GM18517 (cell line): Measurements from ENCODE around the gene CASTOR2.
A peak's percentile ranks its signal among the peaks of the same experiment; 100 is the strongest.
"Not testable (repeated sequence)": the region's sequence is repeated elsewhere in the genome, so short reads cannot be mapped to it uniquely, and the experiment has no call there.

Experiments
- ATAC-seq: cut with Tn5 transposase; IDR thresholded peaks from one replicate; pipeline ENCODE4 v1.9.1; 2021; ENCODE audit warnings: mild to moderate bottlenecking, moderate library complexity; ENCODE audit not compliant: unreplicated experiment

Gene CASTOR2

DNA sequence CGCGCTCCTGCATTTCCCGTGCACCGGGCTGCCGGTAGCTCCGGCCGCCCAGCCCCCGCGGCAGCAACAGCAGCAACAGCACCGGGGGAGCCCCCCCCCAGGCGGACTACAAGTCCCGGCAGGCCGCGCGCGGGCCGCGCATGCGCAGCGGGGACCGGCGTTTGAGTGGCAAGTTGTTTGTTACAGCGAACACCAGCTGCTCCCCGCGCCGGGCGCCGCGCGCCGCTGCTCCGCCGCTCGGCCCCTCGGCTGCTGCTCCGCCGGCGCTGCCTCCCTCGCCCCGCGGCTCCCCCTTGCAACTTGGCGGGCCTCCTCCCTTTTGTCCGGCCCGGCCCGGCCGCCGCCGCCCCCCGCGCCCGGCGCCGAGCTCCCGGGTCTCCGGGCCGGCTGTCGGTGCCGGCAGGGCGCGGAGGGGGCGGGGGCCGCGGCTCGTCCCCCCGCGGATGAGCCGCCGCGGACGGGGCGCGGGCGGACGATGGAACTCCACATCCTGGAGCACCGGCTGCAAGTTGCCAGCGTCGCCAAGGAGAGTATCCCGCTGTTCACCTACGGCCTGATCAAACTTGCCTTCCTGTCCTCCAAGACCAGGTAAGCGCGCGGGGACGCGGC is at the start of gene CASTOR2:
TSS of gene CASTOR2 (plus strand) at position 195 of the 609 bp plus-strand sequence. CDS start at position 476, 281 bp downstream.
- ATAC-seq, result peak; percentile 92

DNA sequence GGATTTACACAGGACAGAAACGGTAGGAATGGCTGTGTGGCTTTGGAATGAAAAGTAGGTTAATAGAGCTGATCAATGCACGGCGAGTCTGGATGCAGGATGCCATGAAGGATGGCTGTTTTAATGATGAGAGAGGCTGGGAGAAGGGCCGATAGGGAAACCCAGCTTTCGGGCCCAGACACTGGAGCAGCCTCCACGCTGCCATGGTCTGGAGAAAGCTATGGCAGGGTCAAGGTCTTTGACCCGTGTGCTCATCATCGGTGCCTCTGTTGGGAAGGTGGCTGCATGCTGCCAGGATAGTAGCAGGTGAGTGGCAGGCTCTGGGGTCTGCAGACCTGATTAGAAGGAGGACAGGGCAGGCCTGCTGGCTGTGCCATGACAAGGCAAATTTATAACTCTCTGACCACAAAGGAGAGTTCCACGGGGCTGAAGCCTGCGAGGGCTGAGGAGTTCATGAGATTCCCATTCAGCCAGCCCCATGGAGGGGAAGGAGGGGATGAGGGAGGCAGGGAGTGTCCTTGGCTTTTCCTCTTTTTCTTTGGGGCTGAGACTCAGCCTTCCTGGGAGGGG is 42.1 kb upstream of the CASTOR2 start:
- not testable (repeated sequence) for ATAC-seq

DNA sequence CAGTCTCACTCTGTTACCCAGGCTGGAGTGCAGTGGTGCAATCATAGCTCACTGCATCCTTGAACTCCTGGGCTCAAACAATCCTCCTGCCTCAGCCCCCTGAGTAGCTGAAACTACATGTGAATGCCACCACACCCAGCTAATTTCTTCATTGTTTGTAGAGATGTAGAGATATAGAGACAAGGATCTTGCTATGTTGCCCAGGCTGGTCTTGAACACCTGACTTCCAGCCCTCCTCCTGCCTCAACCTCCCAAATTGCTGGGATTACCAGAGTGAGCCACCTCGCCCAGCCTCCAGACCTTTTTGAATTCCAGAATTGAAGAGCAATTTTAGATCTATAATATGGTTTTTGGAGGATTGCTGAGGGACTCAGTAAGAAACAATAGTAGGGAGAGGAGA is 40.9 kb upstream of the CASTOR2 start:
- ATAC-seq, result not testable (repeated sequence)

DNA sequence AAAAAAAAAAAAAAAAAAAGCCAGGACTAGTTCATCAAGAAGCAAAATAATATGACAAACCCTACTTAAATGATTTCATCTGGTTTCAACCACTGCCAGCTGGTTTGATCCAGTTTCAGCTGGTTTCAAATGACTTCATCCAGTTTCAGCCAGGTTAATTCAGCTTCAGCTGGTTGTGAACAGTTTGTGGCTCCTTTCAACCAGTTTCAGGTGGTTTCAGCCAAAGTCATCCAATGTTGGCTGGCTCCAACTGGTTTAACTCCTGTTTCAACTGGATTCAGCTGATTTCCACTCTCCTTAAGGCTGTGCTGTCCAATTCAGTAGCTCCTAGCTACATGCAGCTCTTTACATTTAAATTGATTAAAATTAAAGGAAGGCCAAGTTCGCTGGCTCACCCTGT is 37.5 kb upstream of the CASTOR2 start:
- not testable (repeated sequence) for ATAC-seq

DNA sequence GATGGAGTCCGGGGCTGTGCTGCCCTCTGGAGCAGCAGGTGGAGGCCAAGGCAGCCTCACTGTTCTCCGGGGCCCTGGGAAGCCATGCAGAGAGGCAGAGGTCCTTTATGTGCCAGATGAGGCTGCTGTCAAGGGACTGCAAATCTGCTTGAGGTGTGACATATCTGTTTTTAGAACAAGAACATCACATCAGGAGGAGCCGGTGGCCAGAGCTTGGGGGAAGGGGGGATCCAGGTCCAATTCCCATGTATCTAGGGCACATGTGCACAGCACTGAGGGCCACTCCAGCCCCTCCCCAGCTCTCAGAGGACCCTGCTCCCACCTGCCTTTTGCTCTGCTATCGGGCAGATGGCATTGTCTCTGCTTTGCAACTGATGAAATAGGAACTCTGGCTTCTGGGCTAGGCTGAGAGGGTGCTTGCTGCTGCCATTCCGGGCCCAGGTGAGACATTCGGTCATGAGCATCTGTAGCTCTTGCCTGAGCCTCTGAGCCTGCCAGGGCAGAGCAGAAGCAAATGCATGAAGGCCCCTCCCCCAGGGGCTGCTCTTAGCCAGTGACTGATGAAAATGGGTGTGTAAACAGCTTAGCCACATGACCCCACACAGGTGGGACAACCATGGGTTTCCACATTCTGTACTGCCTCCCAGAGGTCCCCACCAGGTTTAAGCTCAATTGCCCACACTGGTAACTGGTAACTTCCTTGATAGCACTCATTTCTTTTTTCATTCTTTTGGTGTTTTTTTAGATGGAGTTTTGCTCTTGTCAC is 32.8 kb upstream of the CASTOR2 start:
- ATAC-seq, result not testable (repeated sequence)

DNA sequence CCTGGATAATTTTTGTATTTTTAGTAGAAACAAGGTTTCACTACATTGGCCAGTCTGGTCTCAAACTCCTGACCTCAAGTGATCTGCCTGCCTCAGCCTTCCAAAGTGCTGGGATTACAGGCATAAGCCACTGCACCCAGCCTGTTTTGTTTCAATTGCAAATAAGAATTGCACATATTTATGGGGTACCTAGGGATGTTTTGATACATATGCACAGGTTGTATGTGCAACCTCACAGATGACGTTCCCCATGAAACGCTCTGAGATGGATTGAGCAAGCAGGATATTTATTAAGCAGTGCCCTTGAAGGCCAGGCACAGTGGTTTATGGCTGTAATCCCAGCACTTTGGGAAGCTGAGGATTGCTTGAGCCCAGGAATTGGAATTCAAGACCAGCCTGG is 25.1 kb upstream of the CASTOR2 start:
- not testable (repeated sequence) for ATAC-seq

DNA sequence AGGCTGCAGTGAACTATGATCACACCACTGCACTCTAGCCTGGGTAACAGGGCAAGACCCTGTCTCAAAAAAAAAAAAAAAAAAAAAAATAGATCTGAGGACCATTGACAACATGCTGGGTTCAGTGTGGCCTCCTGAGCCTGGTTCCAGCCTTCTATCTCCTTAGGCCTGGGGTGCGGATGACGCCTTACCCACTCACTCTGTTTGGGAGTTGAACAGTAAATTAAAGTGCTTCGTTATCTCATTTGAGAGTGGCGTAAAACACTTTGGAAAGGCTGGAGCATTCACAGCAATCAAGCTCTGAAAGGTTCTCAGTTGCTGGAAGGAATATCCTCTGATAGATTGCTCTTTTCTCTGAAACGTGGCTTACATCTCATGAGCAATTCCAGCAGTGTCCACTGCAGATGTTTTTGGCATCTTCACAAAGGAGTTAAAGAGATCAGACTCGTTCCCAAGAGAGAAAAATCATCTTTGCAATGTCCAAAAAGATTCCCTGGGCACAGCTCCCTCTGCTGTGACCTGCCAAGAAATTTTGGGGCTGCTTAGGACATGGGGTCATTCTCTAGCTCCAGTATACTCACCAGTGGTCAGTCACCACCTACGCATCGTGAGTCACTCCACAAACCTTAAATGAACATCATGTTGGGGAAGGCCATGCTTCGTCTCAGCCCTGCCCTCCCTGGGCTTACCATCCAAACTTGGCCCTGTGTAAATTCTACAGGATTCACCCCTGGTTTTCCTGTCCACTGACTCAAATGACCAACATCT is 23.0 kb upstream of the CASTOR2 start:
- ATAC-seq, result not testable (repeated sequence)

DNA sequence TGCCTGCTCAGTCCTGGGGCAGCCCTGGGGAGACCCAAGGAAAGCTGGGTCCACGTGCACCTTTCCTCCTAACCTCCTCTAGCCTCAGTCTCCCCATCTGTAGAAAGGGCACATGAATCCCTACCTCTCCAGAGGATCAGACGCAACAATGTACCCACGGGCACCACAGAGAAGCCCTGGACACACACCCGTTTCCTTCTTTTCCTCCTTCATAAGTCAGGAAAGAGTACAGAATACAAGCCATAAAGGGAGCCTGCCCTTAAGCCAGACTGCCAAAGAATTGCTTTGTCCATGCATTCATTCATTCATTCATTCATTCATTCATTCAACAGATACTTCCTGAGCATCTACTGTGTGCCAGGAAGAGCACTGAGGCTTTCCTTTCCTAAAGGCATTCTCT is 20.6 kb upstream of the CASTOR2 start:
- ATAC-seq, result not testable (repeated sequence)

DNA sequence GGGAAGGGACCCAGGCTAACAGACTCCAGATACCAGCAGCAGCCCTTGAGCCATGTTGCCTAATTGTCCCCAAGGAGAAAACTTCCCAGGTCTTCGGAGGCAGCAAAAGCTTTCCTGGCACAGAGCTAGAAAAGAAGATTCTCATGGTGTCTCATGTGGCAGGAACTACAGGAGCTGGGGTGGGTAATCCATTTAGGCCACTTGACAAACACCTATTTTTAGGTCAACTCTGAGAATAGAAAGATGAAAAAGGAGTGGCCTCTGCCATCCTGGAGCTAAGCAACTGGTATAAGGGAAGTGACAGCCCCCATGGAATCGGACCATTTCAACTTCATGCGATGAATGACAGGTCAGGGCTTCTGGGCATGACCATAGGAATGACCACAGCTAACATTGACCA is 16.8 kb upstream of the CASTOR2 start:
- not testable (repeated sequence) for ATAC-seq

DNA sequence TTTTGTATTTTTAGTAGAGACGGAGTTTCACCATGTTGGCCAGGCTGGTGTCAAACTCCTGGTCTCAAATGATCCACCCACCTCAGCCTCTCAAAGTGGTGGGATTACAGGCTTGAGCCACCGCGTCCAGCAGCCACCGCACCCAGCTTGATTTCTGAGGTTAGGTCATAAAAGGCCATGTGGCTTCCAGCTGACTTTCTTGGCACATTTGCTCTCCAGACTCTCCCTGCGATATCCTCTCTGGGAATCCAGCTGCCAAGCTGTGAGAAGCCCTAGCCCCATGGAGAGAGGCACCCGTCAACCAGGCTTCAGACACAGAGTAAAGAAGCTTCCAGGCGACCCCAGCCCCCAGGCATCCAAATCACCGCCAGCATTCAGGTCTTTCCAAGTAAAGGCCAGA is 10.7 kb upstream of the CASTOR2 start:
- ATAC-seq, result not testable (repeated sequence)

DNA sequence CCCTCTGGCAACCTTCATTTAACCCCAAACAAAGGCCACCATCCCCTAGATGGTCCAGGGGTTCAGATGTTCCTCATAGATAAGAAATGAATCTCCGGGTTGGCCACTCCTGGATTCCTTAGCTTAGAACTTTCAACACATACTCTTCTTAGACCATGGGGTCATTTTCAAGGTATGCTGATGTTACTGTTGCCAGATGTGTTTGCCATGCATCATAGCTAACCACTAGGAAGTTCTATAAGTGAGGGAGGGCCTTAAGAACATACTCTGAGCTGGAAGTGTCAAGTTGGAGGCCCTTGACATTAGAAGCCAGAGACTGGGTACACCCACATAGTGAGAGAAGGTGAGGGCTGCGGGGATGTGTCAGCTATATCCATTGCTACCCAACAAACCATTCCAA is 6.2 kb upstream of the CASTOR2 start:
- not testable (repeated sequence) for ATAC-seq

DNA sequence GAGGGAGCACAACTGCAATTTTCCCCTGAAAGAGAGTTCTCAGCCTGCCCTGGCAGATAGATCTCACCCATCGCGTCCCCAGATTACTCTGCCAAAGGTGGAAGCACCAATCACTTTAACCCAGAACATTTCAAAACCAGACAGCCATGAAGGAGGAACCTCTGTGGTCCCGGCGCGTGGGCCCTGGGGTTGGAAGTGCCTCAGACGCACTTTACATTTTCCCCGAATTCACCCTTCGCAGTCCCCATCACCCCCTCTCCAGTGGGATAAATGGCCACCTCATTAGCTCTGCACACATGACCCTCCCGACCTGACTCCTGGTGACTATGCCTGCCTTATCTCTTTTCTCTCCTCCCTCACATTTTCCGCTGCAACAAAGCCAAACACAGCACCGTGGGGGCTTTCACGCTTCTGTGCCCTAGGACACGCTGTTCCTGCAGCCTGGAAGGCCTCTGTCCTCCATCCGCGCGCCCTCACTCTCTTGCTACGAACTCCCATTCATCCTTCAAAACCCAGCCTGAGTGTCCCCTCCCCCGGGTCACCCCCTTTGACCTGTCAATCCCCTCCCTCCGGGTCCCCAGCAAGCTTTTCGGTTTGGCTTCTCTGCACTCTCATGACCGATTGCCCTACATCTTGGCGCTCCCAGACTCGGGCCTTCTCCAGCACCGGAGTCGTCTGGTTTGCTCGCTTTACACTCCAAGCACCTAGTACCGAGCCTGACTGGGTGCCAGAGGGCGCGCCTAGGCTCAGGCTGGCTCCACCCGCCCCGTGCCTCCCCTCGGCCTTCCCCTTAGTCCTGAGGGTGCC is 598 bp upstream of the CASTOR2 start:
- not testable (repeated sequence) for ATAC-seq

DNA sequence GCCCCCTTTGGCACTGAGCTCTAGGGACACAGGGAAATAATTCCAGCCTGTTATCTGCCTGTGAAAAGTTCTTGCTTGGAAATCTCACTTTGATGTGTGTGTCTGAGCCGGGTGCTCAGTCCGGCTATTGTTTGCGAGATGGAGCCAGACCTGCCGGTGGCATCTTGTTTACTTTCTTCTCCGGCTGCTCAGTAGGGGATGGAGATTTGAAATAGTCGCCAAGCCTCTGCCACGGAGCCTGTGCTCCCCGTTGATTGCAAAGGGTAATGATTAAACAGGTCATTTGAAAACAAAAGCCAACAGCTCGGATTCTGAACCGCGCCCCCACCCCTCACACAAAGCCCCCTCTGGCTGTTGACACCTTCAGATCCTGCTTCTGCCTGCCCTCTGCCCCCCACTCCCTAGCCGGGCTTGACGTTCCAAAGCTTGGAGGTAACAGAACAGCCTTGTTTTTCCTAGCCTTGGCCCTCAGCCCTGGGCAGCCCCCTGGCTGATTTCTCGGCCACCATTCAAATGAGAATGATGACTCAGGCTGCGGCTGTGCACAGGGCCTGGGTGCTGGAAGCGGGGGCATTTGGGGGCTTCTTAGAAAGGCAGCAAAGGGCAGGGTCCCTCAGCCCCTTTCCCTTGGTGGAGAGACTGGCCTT is 1.8 kb downstream of the CASTOR2 start:
- ATAC-seq, result not testable (repeated sequence)

DNA sequence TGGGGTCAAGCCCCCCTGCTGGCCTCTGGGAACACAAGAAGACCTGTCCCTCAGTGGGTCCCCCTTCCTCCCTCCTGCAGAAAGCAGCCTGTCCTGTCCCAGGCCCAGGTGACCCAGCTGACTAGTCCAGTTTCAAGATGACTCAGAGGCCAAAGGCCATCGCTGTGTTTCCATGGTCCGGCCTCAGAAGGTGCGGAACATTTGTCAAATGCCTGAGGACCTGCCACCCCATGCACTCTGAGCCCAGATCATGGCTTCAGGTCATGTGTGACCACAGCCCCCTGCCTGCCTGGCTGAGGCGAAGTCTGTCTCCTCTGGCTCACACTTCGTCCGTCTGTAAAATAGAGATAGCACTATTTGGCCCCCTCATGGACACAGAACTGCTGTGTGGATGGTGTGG is 2.4 kb downstream of the CASTOR2 start:
- ATAC-seq, result not testable (repeated sequence)

DNA sequence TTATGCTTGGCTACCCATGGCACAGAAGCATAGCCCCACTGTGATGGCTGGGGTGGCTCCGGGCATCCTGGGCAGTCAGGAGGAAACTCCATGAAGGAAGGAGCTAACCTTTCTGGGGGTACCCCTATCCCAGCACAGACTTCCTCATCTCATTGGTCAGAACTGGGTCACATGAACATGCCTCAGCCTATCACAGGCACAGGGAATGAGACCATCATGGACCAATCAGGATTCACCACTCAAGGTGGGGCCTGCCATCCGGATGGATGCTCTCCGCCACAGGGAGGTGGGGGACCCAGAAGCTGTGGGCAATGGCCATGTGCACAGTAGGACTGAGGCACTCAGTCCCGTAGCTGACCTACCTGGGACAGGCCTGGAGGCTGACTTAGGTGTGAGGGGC is 6.9 kb downstream of the CASTOR2 start:
- not testable (repeated sequence) for ATAC-seq

DNA sequence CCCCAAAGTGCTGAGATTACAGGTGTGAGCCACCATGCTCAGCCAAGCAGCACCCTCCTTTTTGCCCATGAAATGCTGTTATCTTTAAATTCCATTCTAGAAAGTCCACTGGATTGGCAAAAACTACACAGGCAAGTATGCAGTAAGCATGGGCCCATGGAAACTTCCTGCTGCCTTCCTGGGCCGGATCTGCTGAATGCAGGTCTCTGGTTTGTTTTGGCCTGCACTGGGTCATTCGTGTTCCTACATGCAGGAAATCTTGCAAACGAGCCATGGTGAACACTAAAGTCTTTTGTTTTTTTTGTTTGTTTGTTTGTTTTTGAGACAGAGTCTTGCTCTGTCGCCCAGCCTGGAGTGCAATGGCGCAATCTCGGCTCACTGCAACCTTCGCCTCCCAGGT is 7.9 kb downstream of the CASTOR2 start:
- ATAC-seq, result not testable (repeated sequence)

DNA sequence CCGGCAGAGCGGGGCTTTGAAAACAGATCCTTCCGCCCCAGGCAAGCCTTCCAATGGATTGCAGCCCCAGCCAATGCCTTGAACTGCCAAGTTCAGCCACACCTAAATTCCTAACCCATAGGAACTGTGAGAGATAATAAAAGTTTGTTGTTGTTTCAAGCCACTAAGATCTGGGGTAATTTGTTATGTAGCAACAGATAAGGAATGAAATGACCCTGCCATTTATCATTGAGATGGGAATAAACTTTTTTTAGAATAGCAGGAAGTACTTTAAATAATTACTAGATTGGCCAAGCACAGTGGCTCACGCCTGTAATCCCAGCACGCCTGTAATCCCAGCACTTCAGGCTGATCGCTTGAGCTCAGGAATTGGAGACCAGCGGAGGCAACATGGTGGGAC is 11.5 kb downstream of the CASTOR2 start:
- not testable (repeated sequence) for ATAC-seq

DNA sequence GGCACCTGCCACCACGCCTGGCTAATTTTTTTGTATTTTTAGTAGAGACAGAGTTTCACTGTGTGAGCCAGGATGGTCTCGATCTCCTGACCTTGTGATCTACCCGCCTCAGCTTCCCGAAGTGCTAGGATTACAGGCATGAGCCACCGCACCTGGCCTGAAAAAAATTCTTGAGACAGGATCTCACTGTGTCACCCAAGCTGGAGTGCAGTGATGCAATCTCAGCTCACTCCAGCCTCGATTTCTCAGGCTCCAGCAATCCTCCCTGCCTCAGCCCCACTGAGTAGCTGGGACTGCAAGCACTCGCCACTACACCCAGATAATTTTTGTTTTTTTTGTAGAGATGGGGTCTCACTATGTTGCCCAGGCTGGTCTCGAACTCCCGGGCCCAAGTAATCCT is 13.0 kb downstream of the CASTOR2 start:
- not testable (repeated sequence) for ATAC-seq

DNA sequence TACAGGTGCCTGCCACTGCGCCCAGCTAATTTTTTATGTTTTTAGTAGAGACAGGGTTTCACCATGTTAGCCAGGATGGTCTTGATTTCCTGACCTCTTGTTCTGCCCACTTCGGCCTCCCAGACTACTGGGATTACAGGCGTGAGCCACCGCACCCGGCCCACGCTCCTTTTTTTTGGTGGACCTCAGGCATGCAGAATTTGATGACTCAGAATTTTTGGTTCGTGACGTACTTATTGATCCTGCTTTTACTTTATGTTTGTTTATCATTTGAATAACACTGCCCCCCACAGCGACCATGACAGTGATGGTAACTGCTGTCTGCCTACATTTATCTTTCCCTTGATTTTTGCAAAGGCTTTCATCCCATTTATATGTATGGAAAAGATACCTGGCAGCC is 23.9 kb downstream of the CASTOR2 start:
- ATAC-seq, result not testable (repeated sequence)

DNA sequence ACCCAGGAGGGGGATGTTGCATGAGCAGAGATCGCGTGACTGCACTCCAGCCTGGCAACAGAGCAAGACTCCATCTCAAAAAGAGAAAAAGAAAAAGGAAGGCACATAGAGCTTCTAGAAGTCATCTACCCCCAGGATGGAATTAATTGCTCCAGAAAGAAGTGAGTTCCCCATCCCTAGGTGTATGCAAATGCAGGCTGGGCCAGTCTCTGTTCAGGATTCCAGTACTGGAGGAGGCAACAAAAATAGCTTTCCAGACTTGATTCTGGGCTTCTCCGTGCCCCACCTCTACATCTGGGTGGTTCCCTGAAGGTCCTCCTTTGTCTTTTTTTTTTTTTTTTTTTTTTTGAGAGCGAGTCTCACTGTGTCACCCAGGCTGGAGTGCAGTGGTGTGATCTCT is 28.6 kb downstream of the CASTOR2 start:
- ATAC-seq, result no peak
